Measurements from ENCODE around the gene TSNAXIP1.

TSNAXIP1 gene

GRCh38 chr16:67783353-67783725 is 23.4 kb upstream of the TSNAXIP1 start:
- H4K91ac ChIP-seq (ENCODE audit: low read length) = no peak overlapping the region
- no peak overlapping the region for H2BK120ac ChIP-seq (ENCODE audit: low read depth, low read length)
- H3K9ac ChIP-seq (ENCODE audit: low read length) = no peak overlapping the region
- no peak overlapping the region for H4K8ac ChIP-seq (ENCODE audit: low read length)
- no peak overlapping the region for H2BK5ac ChIP-seq (ENCODE audit: low read depth, low read length, poor library complexity, severe bottlenecking)
- H2AFZ ChIP-seq (ENCODE audit: low read depth, low read length) = no peak overlapping the region
- no peak overlapping the region for H2BK12ac ChIP-seq (ENCODE audit: low read length in 2 of 2)
- H3K27ac ChIP-seq (ENCODE audit: low read length, poor library complexity, severe bottlenecking) = no peak overlapping the region
- H2AK5ac ChIP-seq (ENCODE audit: low read length, severe bottlenecking) = no peak overlapping the region
- peaks cover 3% of the 10 kb centered on the region for H3K4me1 ChIP-seq (ENCODE audit: control insufficient read depth, insufficient read depth, low read depth, low read length)
- no peak overlapping the region for H2BK15ac ChIP-seq (ENCODE audit: low read depth, poor library complexity, severe bottlenecking)
- no peak for DNase-seq
- peaks cover 41% of the 10 kb centered on the region for H3K79me1 ChIP-seq (replicated peaks; ENCODE audit: low read length, poor library complexity, severe bottlenecking)
- no peak overlapping the region for H3K4ac ChIP-seq (ENCODE audit: low read depth in 1 of 2, low read length in 2 of 2)
- no peaks in the 10 kb centered on the region for H3K9me3 ChIP-seq (ENCODE audit: control insufficient read depth, low read length)
- H3K36me3 ChIP-seq (ENCODE audit: control insufficient read depth in 1 of 2, insufficient read depth in 2 of 2, low read depth in 1 of 2, low read length in 2 of 2) = peaks cover 0 to 3% of the 10 kb centered on the region in 2 experiments
- H3K23ac ChIP-seq (ENCODE audit: low read length in 2 of 2) = no peak overlapping the region
- no peaks in the 10 kb centered on the region for H3K27me3 ChIP-seq (ENCODE audit: control insufficient read depth in 1 of 2, insufficient read depth in 1 of 2, low read length in 2 of 2)
- H3K14ac ChIP-seq (ENCODE audit: low read length in 2 of 2) = no peak overlapping the region
- H3K4me2 ChIP-seq (ENCODE audit: low read length, poor library complexity, severe bottlenecking) = no peak overlapping the region
- H3K4me3 ChIP-seq (ENCODE audit: insufficient read depth in 1 of 2, low read depth in 1 of 2, low read length in 2 of 2) = no peak overlapping the region
- no peak overlapping the region for H3K18ac ChIP-seq (ENCODE audit: low read depth in 1 of 2, low read length in 2 of 2)

- H3K9me3 ChIP-seq (ENCODE audit: control insufficient read depth, low read length) = no peaks in the 10 kb centered on the region
- H3K27ac ChIP-seq (ENCODE audit: low read length, poor library complexity, severe bottlenecking) = no peak overlapping the region
- H3K79me1 ChIP-seq (replicated peaks; ENCODE audit: low read length, poor library complexity, severe bottlenecking) = peaks cover 37% of the 10 kb centered on the region
- no peak overlapping the region for H3K14ac ChIP-seq (ENCODE audit: low read length in 2 of 2)
- no peaks in the 10 kb centered on the region for H3K4me1 ChIP-seq (ENCODE audit: control insufficient read depth, insufficient read depth, low read depth, low read length)
- no peak for DNase-seq
- H3K4me3 ChIP-seq (ENCODE audit: insufficient read depth in 1 of 2, low read depth in 1 of 2, low read length in 2 of 2) = no peak overlapping the region
- H4K91ac ChIP-seq (ENCODE audit: low read length) = no peak overlapping the region
- H2AK5ac ChIP-seq (ENCODE audit: low read length, severe bottlenecking) = no peak overlapping the region
- H2BK5ac ChIP-seq (ENCODE audit: low read depth, low read length, poor library complexity, severe bottlenecking) = no peak overlapping the region
- no peak overlapping the region for H3K23ac ChIP-seq (ENCODE audit: low read length in 2 of 2)
- no peaks in the 10 kb centered on the region for H3K27me3 ChIP-seq (ENCODE audit: control insufficient read depth in 1 of 2, insufficient read depth in 1 of 2, low read length in 2 of 2)
- H3K4ac ChIP-seq (ENCODE audit: low read depth in 1 of 2, low read length in 2 of 2) = no peak overlapping the region
- no peak overlapping the region for H4K8ac ChIP-seq (ENCODE audit: low read length)
- no peak overlapping the region for H2AFZ ChIP-seq (ENCODE audit: low read depth, low read length)
- no peaks in the 10 kb centered on the region for H3K36me3 ChIP-seq (ENCODE audit: control insufficient read depth in 1 of 2, insufficient read depth in 2 of 2, low read depth in 1 of 2, low read length in 2 of 2)
- no peak overlapping the region for H2BK120ac ChIP-seq (ENCODE audit: low read depth, low read length)
- no peak overlapping the region for H2BK15ac ChIP-seq (ENCODE audit: low read depth, poor library complexity, severe bottlenecking)
- 96% methylated on average over 4 of the region's 5 CpGs for WGBS
- no peak overlapping the region for H3K18ac ChIP-seq (ENCODE audit: low read depth in 1 of 2, low read length in 2 of 2)
- H2BK12ac ChIP-seq (ENCODE audit: low read length in 2 of 2) = no peak overlapping the region
- no peak overlapping the region for H3K9ac ChIP-seq (ENCODE audit: low read length)
- no peak overlapping the region for H3K4me2 ChIP-seq (ENCODE audit: low read length, poor library complexity, severe bottlenecking)
Measured at GRCh38 chr16:67786491-67786890, 20.2 kb upstream of the TSNAXIP1 start.

- Histone ChIP-seq H3K4me3 (ENCODE audit: insufficient read depth in 1 of 2, low read depth in 1 of 2, low read length in 2 of 2) (no peak overlapping the region), H3K14ac (ENCODE audit: low read length in 2 of 2) (no peak overlapping the region), H2BK12ac (ENCODE audit: low read length in 2 of 2) (no peak overlapping the region), H3K4me2 (ENCODE audit: low read length, poor library complexity, severe bottlenecking) (no peak overlapping the region), H2AK5ac (ENCODE audit: low read length, severe bottlenecking) (no peak overlapping the region), H3K18ac (ENCODE audit: low read depth in 1 of 2, low read length in 2 of 2) (no peak overlapping the region), H4K91ac (ENCODE audit: low read length) (no peak overlapping the region), H3K4me1 (ENCODE audit: control insufficient read depth, insufficient read depth, low read depth, low read length) (no peaks in the 10 kb centered on the region), H3K23ac (ENCODE audit: low read length in 2 of 2) (no peak overlapping the region), H4K8ac (ENCODE audit: low read length) (no peak overlapping the region), H3K9me3 (ENCODE audit: control insufficient read depth, low read length) (no peaks in the 10 kb centered on the region), H3K36me3 (ENCODE audit: control insufficient read depth in 1 of 2, insufficient read depth in 2 of 2, low read depth in 1 of 2, low read length in 2 of 2) (no peaks in the 10 kb centered on the region), H2BK15ac (ENCODE audit: low read depth, poor library complexity, severe bottlenecking) (no peak overlapping the region), H3K79me1 (replicated peaks; ENCODE audit: low read length, poor library complexity, severe bottlenecking) (peaks cover 32% of the 10 kb centered on the region), H2BK5ac (ENCODE audit: low read depth, low read length, poor library complexity, severe bottlenecking) (no peak overlapping the region), H3K27me3 (ENCODE audit: control insufficient read depth in 1 of 2, insufficient read depth in 1 of 2, low read length in 2 of 2) (no peaks in the 10 kb centered on the region), H2BK120ac (ENCODE audit: low read depth, low read length) (no peak overlapping the region), H3K9ac (ENCODE audit: low read length) (no peak overlapping the region), H3K27ac (ENCODE audit: low read length, poor library complexity, severe bottlenecking) (no peak overlapping the region), H3K4ac (ENCODE audit: low read depth in 1 of 2, low read length in 2 of 2) (no peak overlapping the region), H2AFZ (ENCODE audit: low read depth, low read length) (no peak overlapping the region)
- DNase-seq = no peak
Measured at GRCh38 chr16:67790071-67790470, 16.6 kb upstream of the TSNAXIP1 start.

GRCh38 chr16:67796099-67796718 is 10.5 kb upstream of the TSNAXIP1 start:
- H3K79me1 ChIP-seq (replicated peaks; ENCODE audit: low read length, poor library complexity, severe bottlenecking) = peaks cover 38% of the 10 kb centered on the region
- no peak overlapping the region for H3K4me3 ChIP-seq (ENCODE audit: insufficient read depth in 1 of 2, low read depth in 1 of 2, low read length in 2 of 2)
- no peak overlapping the region for H3K14ac ChIP-seq (ENCODE audit: low read length in 2 of 2)
- H4K8ac ChIP-seq (ENCODE audit: low read length) = no peak overlapping the region
- no peak overlapping the region for H2BK12ac ChIP-seq (ENCODE audit: low read length in 2 of 2)
- no peak overlapping the region for H2BK15ac ChIP-seq (ENCODE audit: low read depth, poor library complexity, severe bottlenecking)
- WGBS = no CpG with 5 or more reads among the region's 5 CpGs
- H2BK120ac ChIP-seq (ENCODE audit: low read depth, low read length) = no peak overlapping the region
- no peak overlapping the region for H3K27ac ChIP-seq (ENCODE audit: low read length, poor library complexity, severe bottlenecking)
- H3K9ac ChIP-seq (ENCODE audit: low read length) = no peak overlapping the region
- peaks cover 6 to 14% of the 10 kb centered on the region in 2 experiments for H3K36me3 ChIP-seq (ENCODE audit: control insufficient read depth in 1 of 2, insufficient read depth in 2 of 2, low read depth in 1 of 2, low read length in 2 of 2)
- H3K4me2 ChIP-seq (ENCODE audit: low read length, poor library complexity, severe bottlenecking) = no peak overlapping the region
- no peak for DNase-seq
- no peak overlapping the region for H2AK5ac ChIP-seq (ENCODE audit: low read length, severe bottlenecking)
- H3K9me3 ChIP-seq (ENCODE audit: control insufficient read depth, low read length) = no peaks in the 10 kb centered on the region
- no peak overlapping the region for H3K23ac ChIP-seq (ENCODE audit: low read length in 2 of 2)
- no peak overlapping the region for H3K18ac ChIP-seq (ENCODE audit: low read depth in 1 of 2, low read length in 2 of 2)
- no peaks in the 10 kb centered on the region for H3K27me3 ChIP-seq (ENCODE audit: control insufficient read depth in 1 of 2, insufficient read depth in 1 of 2, low read length in 2 of 2)
- no peak overlapping the region for H2BK5ac ChIP-seq (ENCODE audit: low read depth, low read length, poor library complexity, severe bottlenecking)
- no peak overlapping the region for H3K4ac ChIP-seq (ENCODE audit: low read depth in 1 of 2, low read length in 2 of 2)
- peaks cover 1% of the 10 kb centered on the region for H3K4me1 ChIP-seq (ENCODE audit: control insufficient read depth, insufficient read depth, low read depth, low read length)
- no peak overlapping the region for H4K91ac ChIP-seq (ENCODE audit: low read length)
- H2AFZ ChIP-seq (ENCODE audit: low read depth, low read length) = no peak overlapping the region
